Measurements from ENCODE around the gene RSPO4. TPM values are rescaled to one million over a fixed set of nuclear protein-coding genes. Genes with fewer than 3 reads are reported as not detected.
"Not testable (repeated sequence)": the region's sequence is repeated elsewhere in the genome, so short reads cannot be mapped to it uniquely, and the experiment has no call there.

The RSPO4 gene
- total RNA-seq, 2 donors from 2014 or later = not detected

- no peaks in the 10 kb centered on the region for H3K4me1 Mint-ChIP-seq
- no peak overlapping the region for H3K4me3 Mint-ChIP-seq
- H3K36me3 Mint-ChIP-seq (ENCODE audit: low read depth) = no peaks in the 10 kb centered on the region
- ATAC-seq (replicated peaks) = no peak
- no peaks in the 10 kb centered on the region for H3K9me3 Mint-ChIP-seq
- H3K27me3 Mint-ChIP-seq = peaks cover 21% of the 10 kb centered on the region
- no peak overlapping the region for H3K27ac Mint-ChIP-seq
Measured at GRCh38 chr20:992801-993535, 9.1 kb downstream of the RSPO4 start.

GRCh38 chr20:991850-992249 lies 10.3 kb downstream of the RSPO4 start:
- no peaks in the 10 kb centered on the region for H3K9me3 Mint-ChIP-seq
- H3K4me1 Mint-ChIP-seq = no peaks in the 10 kb centered on the region
- ATAC-seq (replicated peaks) = no peak
- no peak overlapping the region for H3K4me3 Mint-ChIP-seq
- H3K27me3 Mint-ChIP-seq = peaks cover 23% of the 10 kb centered on the region
- H3K27ac Mint-ChIP-seq = no peak overlapping the region
- H3K36me3 Mint-ChIP-seq (ENCODE audit: low read depth) = no peaks in the 10 kb centered on the region

GRCh38 chr20:990293-990959 lies 11.7 kb downstream of the RSPO4 start:
- no peaks in the 10 kb centered on the region for H3K4me1 Mint-ChIP-seq
- H3K27ac Mint-ChIP-seq = no peak overlapping the region
- H3K27me3 Mint-ChIP-seq = peaks cover 34% of the 10 kb centered on the region
- H3K9me3 Mint-ChIP-seq = no peaks in the 10 kb centered on the region
- ATAC-seq (replicated peaks) = no peak
- H3K4me3 Mint-ChIP-seq = no peak overlapping the region
- no peaks in the 10 kb centered on the region for H3K36me3 Mint-ChIP-seq (ENCODE audit: low read depth)

GRCh38 chr20:988272-988671 lies 13.8 kb downstream of the RSPO4 start:
- Mint-ChIP-seq H3K4me3 (no peak overlapping the region), H3K9me3 (no peaks in the 10 kb centered on the region), H3K27me3 (peaks cover 37% of the 10 kb centered on the region), H3K36me3 (ENCODE audit: low read depth) (no peaks in the 10 kb centered on the region), H3K27ac (no peak overlapping the region), H3K4me1 (no peaks in the 10 kb centered on the region)
- ATAC-seq (replicated peaks) = no peak

GRCh38 chr20:987677-988076 lies 14.4 kb downstream of the RSPO4 start:
- H3K4me1 Mint-ChIP-seq = no peaks in the 10 kb centered on the region
- no peak for ATAC-seq (replicated peaks)
- H3K36me3 Mint-ChIP-seq (ENCODE audit: low read depth) = no peaks in the 10 kb centered on the region
- no peak overlapping the region for H3K27ac Mint-ChIP-seq
- no peak overlapping the region for H3K4me3 Mint-ChIP-seq
- peaks cover 40% of the 10 kb centered on the region for H3K27me3 Mint-ChIP-seq
- H3K9me3 Mint-ChIP-seq = no peaks in the 10 kb centered on the region

- Mint-ChIP-seq H3K27ac (no peak overlapping the region), H3K27me3 (peaks cover 43% of the 10 kb centered on the region), H3K4me3 (no peak overlapping the region), H3K9me3 (no peaks in the 10 kb centered on the region), H3K36me3 (ENCODE audit: low read depth) (no peaks in the 10 kb centered on the region), H3K4me1 (no peaks in the 10 kb centered on the region)
- ATAC-seq (replicated peaks) = no peak
Measured at GRCh38 chr20:986733-987355, 15.3 kb downstream of the RSPO4 start.

GRCh38 chr20:984994-985393 lies 17.1 kb downstream of the RSPO4 start:
- not testable (repeated sequence) for H3K36me3 Mint-ChIP-seq (ENCODE audit: low read depth); H3K4me3 Mint-ChIP-seq
- peaks cover 45% of the 10 kb centered on the region for H3K27me3 Mint-ChIP-seq

GRCh38 chr20:982754-983153 lies 19.4 kb downstream of the RSPO4 start:
- peaks cover 35% of the 10 kb centered on the region for H3K27me3 Mint-ChIP-seq
- no peaks in the 10 kb centered on the region for H3K36me3 Mint-ChIP-seq (ENCODE audit: low read depth)
- no peak overlapping the region for H3K4me3 Mint-ChIP-seq
- no peak overlapping the region for H3K27ac Mint-ChIP-seq
- H3K9me3 Mint-ChIP-seq = no peaks in the 10 kb centered on the region
- no peaks in the 10 kb centered on the region for H3K4me1 Mint-ChIP-seq
- ATAC-seq (replicated peaks) = no peak

More at GRCh38 chr20:984994-985393, 17.1 kb downstream of the RSPO4 start:
- H3K9me3 Mint-ChIP-seq; H3K27ac Mint-ChIP-seq; ATAC-seq (replicated peaks); H3K4me1 Mint-ChIP-seq: not testable (repeated sequence)

- Mint-ChIP-seq H3K4me3 (no peak overlapping the region), H3K27ac (no peak overlapping the region), H3K36me3 (ENCODE audit: low read depth) (no peaks in the 10 kb centered on the region), H3K27me3 (peaks cover 12% of the 10 kb centered on the region), H3K4me1 (no peaks in the 10 kb centered on the region), H3K9me3 (no peaks in the 10 kb centered on the region)
- ATAC-seq (replicated peaks) = no peak
Measured at GRCh38 chr20:977021-977420, 25.1 kb downstream of the RSPO4 start.

- Mint-ChIP-seq H3K4me1 (no peaks in the 10 kb centered on the region), H3K4me3 (no peak overlapping the region), H3K27me3 (peaks cover 11% of the 10 kb centered on the region), H3K9me3 (no peaks in the 10 kb centered on the region), H3K36me3 (ENCODE audit: low read depth) (no peaks in the 10 kb centered on the region), H3K27ac (no peak overlapping the region)
- no peak for ATAC-seq (replicated peaks)
Measured at GRCh38 chr20:976033-976432, 26.1 kb downstream of the RSPO4 start.

- Mint-ChIP-seq H3K27me3 (no peaks in the 10 kb centered on the region), H3K4me1 (no peaks in the 10 kb centered on the region), H3K4me3 (no peak overlapping the region), H3K9me3 (no peaks in the 10 kb centered on the region), H3K36me3 (ENCODE audit: low read depth) (no peaks in the 10 kb centered on the region), H3K27ac (peak overlapping the region; percentile 69)
- ATAC-seq (replicated peaks) = peak; percentile 80
Measured at GRCh38 chr20:973785-974194, 28.3 kb downstream of the RSPO4 start.

GRCh38 chr20:972256-972655 lies 29.9 kb downstream of the RSPO4 start:
- Mint-ChIP-seq H3K4me1 (no peaks in the 10 kb centered on the region), H3K27ac (no peak overlapping the region), H3K36me3 (ENCODE audit: low read depth) (no peaks in the 10 kb centered on the region), H3K4me3 (no peak overlapping the region), H3K27me3 (peaks cover 3% of the 10 kb centered on the region), H3K9me3 (no peaks in the 10 kb centered on the region)
- ATAC-seq (replicated peaks) = no peak

- no peak for ATAC-seq (replicated peaks)
- peaks cover 3% of the 10 kb centered on the region for H3K27me3 Mint-ChIP-seq
- H3K4me1 Mint-ChIP-seq = no peaks in the 10 kb centered on the region
- no peaks in the 10 kb centered on the region for H3K36me3 Mint-ChIP-seq (ENCODE audit: low read depth)
- no peak overlapping the region for H3K4me3 Mint-ChIP-seq
- H3K9me3 Mint-ChIP-seq = no peaks in the 10 kb centered on the region
- no peak overlapping the region for H3K27ac Mint-ChIP-seq
Measured at GRCh38 chr20:971346-971745, 30.8 kb downstream of the RSPO4 start.

GRCh38 chr20:969868-970267 lies 32.2 kb downstream of the RSPO4 start:
- no peaks in the 10 kb centered on the region for H3K9me3 Mint-ChIP-seq
- no peak overlapping the region for H3K27ac Mint-ChIP-seq
- ATAC-seq (replicated peaks) = no peak
- no peaks in the 10 kb centered on the region for H3K4me1 Mint-ChIP-seq
- no peaks in the 10 kb centered on the region for H3K36me3 Mint-ChIP-seq (ENCODE audit: low read depth)
- H3K4me3 Mint-ChIP-seq = no peak overlapping the region
- peaks cover 10% of the 10 kb centered on the region for H3K27me3 Mint-ChIP-seq
